Stomach smooth muscle (tissue), 2 donors: ENCODE data around the gene OR1I1.

ENCODE experiments used
- H3K27ac ChIP-seq: one replicate; pipeline ENCODE4 v1.7.0; 2013; ENCODE audit warnings: mild to moderate bottlenecking, low read length, inconsistent platforms
- H3K27me3 ChIP-seq, 2 donors: one replicate each; pipeline ENCODE4 v1.7.0; 2013; ENCODE audit warnings: low read length in 2 of 2; ENCODE audit not compliant: insufficient read depth in 2 of 2, control insufficient read depth in 1 of 2
- H3K36me3 ChIP-seq, 2 donors: one replicate each; pipeline ENCODE4 v1.7.0; 2013; ENCODE audit warnings: low read length in 2 of 2; ENCODE audit not compliant: control insufficient read depth in 2 of 2, insufficient read depth in 2 of 2
- H3K4me1 ChIP-seq: one replicate; pipeline ENCODE4 v1.7.0; 2013; ENCODE audit warnings: low read length; ENCODE audit not compliant: control insufficient read depth, insufficient read depth
- H3K4me3 ChIP-seq, 2 donors: one replicate each; pipeline ENCODE4 v1.7.0; 2013; ENCODE audit warnings: low read length in 2 of 2
- H3K9ac ChIP-seq, 2 donors: one replicate each; pipeline ENCODE4 v1.7.0; 2013; ENCODE audit warnings: low read length in 2 of 2, mild to moderate bottlenecking in 1 of 2
- H3K9me3 ChIP-seq, 2 donors: one replicate each; pipeline ENCODE4 v1.7.0; 2013; ENCODE audit warnings: low read length in 2 of 2; ENCODE audit not compliant: control insufficient read depth in 2 of 2
- donor health status: healthy.
- donor health status: Pancreatic carcinoma.

Gene OR1I1

GRCh38 chr19:15128162-15128770, 46.3 kb downstream of the OR1I1 start:
- Histone ChIP-seq H3K4me3 (no peak overlapping the region), H3K9ac (no peak overlapping the region), H3K27me3 (no peaks in the 10 kb centered on the region), H3K27ac (no peak overlapping the region), H3K9me3 (no peaks in the 10 kb centered on the region), H3K36me3 (no peaks in the 10 kb centered on the region), H3K4me1 (peaks cover 22% of the 10 kb centered on the region)

DNA sequence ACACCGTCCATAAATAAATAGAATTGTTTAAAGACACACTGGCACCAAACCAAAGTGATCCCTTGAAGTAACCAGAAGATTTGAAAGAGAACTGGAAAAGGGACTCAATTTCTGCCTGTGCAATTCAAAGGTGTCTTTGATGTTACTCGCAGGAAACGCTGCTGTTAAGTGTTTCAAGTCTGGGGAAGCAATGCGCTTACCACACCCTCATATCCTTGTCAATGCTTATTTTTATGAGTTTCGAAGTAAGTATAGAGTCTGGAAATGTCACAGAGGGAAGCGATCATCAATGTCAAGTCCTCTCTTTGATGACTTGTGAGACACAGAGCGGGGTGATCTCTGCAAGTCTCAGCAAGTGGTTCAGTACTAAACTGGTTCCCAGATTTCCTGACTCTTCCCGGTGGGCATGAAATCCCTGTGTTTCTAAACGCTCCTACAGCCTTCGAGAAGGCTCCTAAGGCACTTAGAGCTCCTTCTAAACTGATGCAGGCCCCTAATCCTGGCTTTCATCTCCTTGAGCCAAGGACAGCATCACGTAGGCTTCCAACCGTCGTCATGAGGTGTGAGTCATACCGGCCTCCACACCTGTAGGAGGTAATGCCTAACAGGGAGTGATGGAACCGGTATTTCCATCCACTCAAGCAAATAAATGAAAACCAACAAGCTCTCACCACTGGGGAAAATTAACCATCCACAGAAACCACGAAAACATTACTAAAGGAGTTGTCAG, 48.0 kb downstream of the OR1I1 start:
- Histone ChIP-seq H3K9me3 (no peaks in the 10 kb centered on the region), H3K27ac (no peak overlapping the region), H3K9ac (no peak overlapping the region), H3K4me1 (peaks cover 5% of the 10 kb centered on the region), H3K4me3 (no peak overlapping the region), H3K27me3 (no peaks in the 10 kb centered on the region), H3K36me3 (no peaks in the 10 kb centered on the region)

- Histone ChIP-seq H3K27me3 (no peaks in the 10 kb centered on the region), H3K4me3 (no peak overlapping the region), H3K9me3 (peaks cover 0 to 3% of the 10 kb centered on the region in 2 donors), H3K36me3 (no peaks in the 10 kb centered on the region), H3K4me1 (no peaks in the 10 kb centered on the region), H3K9ac (no peak overlapping the region), H3K27ac (no peak overlapping the region)
Observed at GRCh38 chr19:15136234-15136954, 54.4 kb downstream of the OR1I1 start.

- Histone ChIP-seq H3K36me3 (no peaks in the 10 kb centered on the region), H3K27ac (no peak overlapping the region), H3K9ac (no peak overlapping the region), H3K9me3 (peaks cover 0 to 3% of the 10 kb centered on the region in 2 donors), H3K27me3 (no peaks in the 10 kb centered on the region), H3K4me1 (no peaks in the 10 kb centered on the region), H3K4me3 (no peak overlapping the region)
Observed at GRCh38 chr19:15137777-15138176, 55.8 kb downstream of the OR1I1 start.

DNA sequence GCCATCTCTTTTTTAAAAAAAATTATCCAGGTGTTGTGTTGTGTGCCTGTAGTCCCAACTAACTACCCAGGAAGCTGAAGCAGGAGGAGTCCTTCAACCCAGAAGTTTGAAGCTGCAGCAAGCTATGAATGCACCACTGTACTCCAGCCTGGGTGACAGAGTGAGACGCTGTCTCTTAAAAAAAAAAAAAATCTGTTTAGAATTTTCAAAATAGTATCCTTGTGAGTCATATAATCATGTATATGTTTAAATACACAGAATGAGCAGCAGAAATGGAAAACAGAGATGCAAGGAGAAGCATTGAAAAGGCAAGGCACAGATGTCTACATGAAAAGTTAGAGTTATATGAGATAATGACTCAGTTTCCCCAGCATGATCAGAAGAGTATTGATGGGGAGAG, 56.4 kb downstream of the OR1I1 start:
- Histone ChIP-seq H3K27ac (no peak overlapping the region), H3K27me3 (no peaks in the 10 kb centered on the region), H3K9me3 (peaks cover 0 to 3% of the 10 kb centered on the region in 2 donors), H3K4me1 (no peaks in the 10 kb centered on the region), H3K36me3 (no peaks in the 10 kb centered on the region), H3K9ac (no peak overlapping the region), H3K4me3 (no peak overlapping the region)

DNA sequence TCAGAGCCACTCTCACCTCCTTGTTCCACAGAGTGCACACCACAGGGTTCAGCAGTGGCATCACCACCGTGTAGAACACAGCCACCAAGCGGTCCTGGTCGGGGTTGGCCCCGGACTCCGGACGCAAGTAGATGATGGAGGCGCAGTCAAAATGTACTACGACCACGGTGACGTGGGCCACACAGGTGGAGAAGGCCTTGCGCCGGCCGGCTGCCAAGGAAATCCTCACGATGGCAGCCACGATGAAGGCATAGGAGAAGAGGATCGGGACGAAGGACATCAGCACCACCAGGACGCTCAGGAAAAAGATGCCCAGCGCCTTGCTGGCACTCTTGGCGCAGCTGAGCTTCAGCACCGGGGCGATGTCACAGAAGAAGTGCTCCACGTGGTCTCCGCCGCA, 59.1 kb downstream of the OR1I1 start:
- no peaks in the 10 kb centered on the region for H3K27me3 ChIP-seq
- no peak overlapping the region for H3K9ac ChIP-seq
- no peak overlapping the region for H3K27ac ChIP-seq
- H3K9me3 ChIP-seq = peaks cover 0 to 3% of the 10 kb centered on the region in 2 donors
- no peaks in the 10 kb centered on the region for H3K4me1 ChIP-seq
- no peaks in the 10 kb centered on the region for H3K36me3 ChIP-seq
- H3K4me3 ChIP-seq = no peak overlapping the region

- Histone ChIP-seq H3K27ac (no peak overlapping the region), H3K27me3 (no peaks in the 10 kb centered on the region), H3K9ac (no peak overlapping the region), H3K4me3 (no peak overlapping the region), H3K9me3 (peaks cover 0 to 3% of the 10 kb centered on the region in 2 donors), H3K4me1 (no peaks in the 10 kb centered on the region), H3K36me3 (no peaks in the 10 kb centered on the region)
Observed at GRCh38 chr19:15142313-15142712, 60.3 kb downstream of the OR1I1 start.
